Panc1 (cell line): ENCODE measurements around the gene SCAMP3. TPM values are rescaled to one million over a fixed set of nuclear protein-coding genes. Genes with fewer than 3 reads are reported as not detected.
A peak's percentile ranks its signal among the peaks of the same experiment; 100 is the strongest.

Source experiments
- ATAC-seq: fragments of 200-7000 bp; cut with Tn5 transposase; 2 replicates; pipeline ENCODE4 v1.9.1; 2020; ENCODE audit warnings: mild to moderate bottlenecking, moderate library complexity
- BruUV-seq: library from RNA; stranded (reverse); fragments of 400-500 nt; replicated peaks from 2 replicates; lab custom pipeline; 2021; lab: Mats Ljungman, UMichigan
- CTCF ChIA-PET: fragments of 300-600 bp; sonication (Branson Sonifier 250); formaldehyde crosslinking; loops from one replicate; lab custom pipeline; 2022; ENCODE audit warnings: antibody characterized with exemption; lab: Charles Lee
- POLR2A ChIA-PET: fragments of 300-600 bp; sonication (Branson Sonifier 250); formaldehyde crosslinking; loops from one replicate; lab custom pipeline; 2022; ENCODE audit warnings: antibody characterized with exemption; lab: Charles Lee
- DNase-seq: peaks from one replicate; pipeline ENCODE4 v3.0.0-alpha.2; 2010; ENCODE audit warnings: low read depth, low spot score
- H3K27ac ChIP-seq: 2 replicates; pipeline ENCODE4 v1.5.1; 2011; ENCODE audit warnings: mild to moderate bottlenecking, low read length, inconsistent platforms
- H3K27me3 ChIP-seq: fragments of 200-500 bp; sonication (Bioruptor generic); 2 replicates; pipeline ENCODE4 v1.6.0; 2014; ENCODE audit warnings: low read length, inconsistent platforms; ENCODE audit not compliant: control insufficient read depth, insufficient read depth
- H3K36me3 ChIP-seq: fragments of 200-500 bp; sonication (Bioruptor generic); 2 replicates; pipeline ENCODE4 v1.5.1; 2014; ENCODE audit warnings: inconsistent platforms, mild to moderate bottlenecking, low read length, moderate library complexity; ENCODE audit not compliant: control insufficient read depth, insufficient read depth
- H3K4me1 ChIP-seq: 2 replicates; pipeline ENCODE4 v1.5.1; 2011; ENCODE audit warnings: inconsistent platforms, mild to moderate bottlenecking, low read length, moderate library complexity; ENCODE audit not compliant: control insufficient read depth, insufficient read depth
- H3K4me3 ChIP-seq, 2 experiments: 2 replicates each; pipeline ENCODE4 v1.5.1; 2011 to 2012; ENCODE audit warnings: low read depth in 2 of 2, low read length in 2 of 2, mild to moderate bottlenecking in 2 of 2, inconsistent platforms in 1 of 2, moderate library complexity in 1 of 2
- H3K9me3 ChIP-seq: fragments of 200-500 bp; sonication (Bioruptor generic); 2 replicates; pipeline ENCODE4 v1.5.1; 2014; ENCODE audit warnings: low read depth, mild to moderate bottlenecking, inconsistent platforms, low read length, moderate library complexity; ENCODE audit not compliant: control insufficient read depth, insufficient read depth
- POLR2AphosphoS5 ChIP-seq: IDR thresholded peaks from 2 replicates; pipeline ENCODE4 v1.6.1; 2012; ENCODE audit warnings: mild to moderate bottlenecking, low read depth, low read length, moderate library complexity
- SIN3A ChIP-seq: IDR thresholded peaks from 2 replicates; pipeline ENCODE4 v1.6.1; 2012; ENCODE audit warnings: low read depth, mild to moderate bottlenecking, low read length, moderate library complexity, borderline replicate concordance; ENCODE audit not compliant: insufficient read depth
- TCF7L2 ChIP-seq: IDR thresholded peaks from 2 replicates; pipeline ENCODE4 v1.6.1; 2011; ENCODE audit warnings: mild to moderate bottlenecking, low read depth, low read length, inconsistent platforms
- in situ Hi-C: cut with HindIII; loops from 2 replicates; pipeline ENCODE4 v1.10.0; 2016; ENCODE audit warnings: low sequenced_read_pairs, low pct_unique_long_range_greater_than_20kb
- intact Hi-C: fragments of 100-400 bp; cut with micrococcal nuclease; formaldehyde crosslinking; loops from one replicate; pipeline ENCODE4 v1.10.0; 2022; ENCODE audit not compliant: unreplicated experiment
- total RNA-seq: library from RNA; stranded (reverse); gene quantifications from one replicate; pipeline ENCODE4 v1.2.1, GENCODE V29; 2021; ENCODE audit not compliant: unreplicated experiment
- TF ChIP-seq, protein P1 (sequence below): fragments of 450-650 bp; IDR thresholded peaks from 2 replicates; pipeline ENCODE4 v1.5.1; 2017; ENCODE audit warnings: mild to moderate bottlenecking
- TF ChIP-seq, protein P2 (sequence below), 2 experiments: IDR thresholded peaks; 2 replicates each; pipeline ENCODE4 v1.6.1; 2011 to 2012; ENCODE audit warnings: low read depth in 2 of 2, control low read depth in 1 of 2, low read length in 1 of 2, mild to moderate bottlenecking in 1 of 2, moderate library complexity in 1 of 2; ENCODE audit not compliant: insufficient read depth in 1 of 2

SCAMP3 gene
- total RNA-seq, 1 experiment from 2014 or later: 200 TPM

- BruUV-seq: TSS peak; percentile 96
- TF ChIP-seq SIN3A (no peak), TCF7L2 (no peak), POLR2AphosphoS5 (no peak)
- TF ChIP-seq, protein P1, sequence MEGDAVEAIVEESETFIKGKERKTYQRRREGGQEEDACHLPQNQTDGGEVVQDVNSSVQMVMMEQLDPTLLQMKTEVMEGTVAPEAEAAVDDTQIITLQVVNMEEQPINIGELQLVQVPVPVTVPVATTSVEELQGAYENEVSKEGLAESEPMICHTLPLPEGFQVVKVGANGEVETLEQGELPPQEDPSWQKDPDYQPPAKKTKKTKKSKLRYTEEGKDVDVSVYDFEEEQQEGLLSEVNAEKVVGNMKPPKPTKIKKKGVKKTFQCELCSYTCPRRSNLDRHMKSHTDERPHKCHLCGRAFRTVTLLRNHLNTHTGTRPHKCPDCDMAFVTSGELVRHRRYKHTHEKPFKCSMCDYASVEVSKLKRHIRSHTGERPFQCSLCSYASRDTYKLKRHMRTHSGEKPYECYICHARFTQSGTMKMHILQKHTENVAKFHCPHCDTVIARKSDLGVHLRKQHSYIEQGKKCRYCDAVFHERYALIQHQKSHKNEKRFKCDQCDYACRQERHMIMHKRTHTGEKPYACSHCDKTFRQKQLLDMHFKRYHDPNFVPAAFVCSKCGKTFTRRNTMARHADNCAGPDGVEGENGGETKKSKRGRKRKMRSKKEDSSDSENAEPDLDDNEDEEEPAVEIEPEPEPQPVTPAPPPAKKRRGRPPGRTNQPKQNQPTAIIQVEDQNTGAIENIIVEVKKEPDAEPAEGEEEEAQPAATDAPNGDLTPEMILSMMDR: no peak
- TF ChIP-seq, protein P2, sequence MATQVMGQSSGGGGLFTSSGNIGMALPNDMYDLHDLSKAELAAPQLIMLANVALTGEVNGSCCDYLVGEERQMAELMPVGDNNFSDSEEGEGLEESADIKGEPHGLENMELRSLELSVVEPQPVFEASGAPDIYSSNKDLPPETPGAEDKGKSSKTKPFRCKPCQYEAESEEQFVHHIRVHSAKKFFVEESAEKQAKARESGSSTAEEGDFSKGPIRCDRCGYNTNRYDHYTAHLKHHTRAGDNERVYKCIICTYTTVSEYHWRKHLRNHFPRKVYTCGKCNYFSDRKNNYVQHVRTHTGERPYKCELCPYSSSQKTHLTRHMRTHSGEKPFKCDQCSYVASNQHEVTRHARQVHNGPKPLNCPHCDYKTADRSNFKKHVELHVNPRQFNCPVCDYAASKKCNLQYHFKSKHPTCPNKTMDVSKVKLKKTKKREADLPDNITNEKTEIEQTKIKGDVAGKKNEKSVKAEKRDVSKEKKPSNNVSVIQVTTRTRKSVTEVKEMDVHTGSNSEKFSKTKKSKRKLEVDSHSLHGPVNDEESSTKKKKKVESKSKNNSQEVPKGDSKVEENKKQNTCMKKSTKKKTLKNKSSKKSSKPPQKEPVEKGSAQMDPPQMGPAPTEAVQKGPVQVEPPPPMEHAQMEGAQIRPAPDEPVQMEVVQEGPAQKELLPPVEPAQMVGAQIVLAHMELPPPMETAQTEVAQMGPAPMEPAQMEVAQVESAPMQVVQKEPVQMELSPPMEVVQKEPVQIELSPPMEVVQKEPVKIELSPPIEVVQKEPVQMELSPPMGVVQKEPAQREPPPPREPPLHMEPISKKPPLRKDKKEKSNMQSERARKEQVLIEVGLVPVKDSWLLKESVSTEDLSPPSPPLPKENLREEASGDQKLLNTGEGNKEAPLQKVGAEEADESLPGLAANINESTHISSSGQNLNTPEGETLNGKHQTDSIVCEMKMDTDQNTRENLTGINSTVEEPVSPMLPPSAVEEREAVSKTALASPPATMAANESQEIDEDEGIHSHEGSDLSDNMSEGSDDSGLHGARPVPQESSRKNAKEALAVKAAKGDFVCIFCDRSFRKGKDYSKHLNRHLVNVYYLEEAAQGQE (IDR thresholded peaks at IDR 0.05; ENCODE audit: insufficient read depth in 1 of 2, low read depth in 2 of 2, low read length in 1 of 2): no peak
- Histone ChIP-seq H3K27me3 (no peaks in the 10 kb centered on the region), H3K4me1 (peaks cover 14% of the 10 kb centered on the region; the same call in 1 of the 2 replicates), H3K36me3 (peaks cover 16% of the 10 kb centered on the region), H3K27ac (peak overlapping the region; percentile 90), H3K4me3 (peak overlapping the region; percentile 65 to 67), H3K9me3 (no peaks in the 10 kb centered on the region)
- intact Hi-C loops: no loop called here
- CTCF ChIA-PET: interaction anchor here (1.1 to 1.3 kb wide), 2 partner anchors 22 to 23 kb away, joined by 4 to 5 read pairs; no protein-coding TSS in a partner anchor
- in situ Hi-C loops: no loop called here
- POLR2A ChIA-PET: interaction anchor here (0.6 to 1.1 kb wide), 3 partner anchors 27 to 1046 kb away, joined by 4 to 11 read pairs (median 5); partner anchors contain the start of gene RUSC1
- ATAC-seq (peak; percentile 60), DNase-seq (no peak)
Measured at GRCh38 chr1:155272466-155273342, 10.5 kb upstream of the SCAMP3 start.

- TF ChIP-seq TCF7L2 (no peak), POLR2AphosphoS5 (no peak), SIN3A (no peak)
- TF ChIP-seq, protein P2 (IDR thresholded peaks at IDR 0.05; ENCODE audit: insufficient read depth in 1 of 2, low read depth in 2 of 2, low read length in 1 of 2): no peak
- TF ChIP-seq, protein P1: no peak
- in situ Hi-C loops: no loop called here
- H3K27ac ChIP-seq: no peak overlapping the region
- DNase-seq (no peak), ATAC-seq (no peak)
- peaks cover 8% of the 10 kb centered on the region; the same call in 1 of the 2 replicates for H3K4me1 ChIP-seq
- ChIA-PET CTCF (no interaction called here), POLR2A (no interaction called here)
- H3K27me3 ChIP-seq: no peaks in the 10 kb centered on the region
- H3K4me3 ChIP-seq: no peak overlapping the region
- H3K9me3 ChIP-seq: no peaks in the 10 kb centered on the region
- H3K36me3 ChIP-seq: peaks cover 28% of the 10 kb centered on the region
- intact Hi-C loops: no loop called here
- BruUV-seq: no TSS peak
Measured at GRCh38 chr1:155269381-155269780, 7.2 kb upstream of the SCAMP3 start.
